Stomach (tissue), 4 donors: ENCODE data around the gene KLHDC1.

ENCODE experiments used
- EP300 ChIP-seq: sonication (generic); formaldehyde crosslinking; IDR thresholded peaks from one replicate; pipeline ENCODE4 v1.6.1; 2017; ENCODE audit warnings: antibody characterized with exemption
- POLR2A ChIP-seq, 4 donors: fragments of 450-650 bp; IDR thresholded peaks; one replicate each; pipeline ENCODE4 v1.6.1; 2016; ENCODE audit warnings: antibody characterized with exemption in 4 of 4, control low read depth in 2 of 4, mild to moderate bottlenecking in 1 of 4, moderate library complexity in 1 of 4
- TF ChIP-seq, protein P1 (sequence below), 7 experiments: fragments of 450-650 bp in 4 of 7; fragments of 200-600 bp in 3 of 7; sonication (generic) in 3 of 7; IDR thresholded peaks; one replicate each; pipeline ENCODE4 v1.5.1; 2016 to 2019; ENCODE audit warnings: antibody characterized with exemption in 7 of 7, control low read depth in 2 of 7, mild to moderate bottlenecking in 1 of 7

- TF ChIP-seq, protein P1, sequence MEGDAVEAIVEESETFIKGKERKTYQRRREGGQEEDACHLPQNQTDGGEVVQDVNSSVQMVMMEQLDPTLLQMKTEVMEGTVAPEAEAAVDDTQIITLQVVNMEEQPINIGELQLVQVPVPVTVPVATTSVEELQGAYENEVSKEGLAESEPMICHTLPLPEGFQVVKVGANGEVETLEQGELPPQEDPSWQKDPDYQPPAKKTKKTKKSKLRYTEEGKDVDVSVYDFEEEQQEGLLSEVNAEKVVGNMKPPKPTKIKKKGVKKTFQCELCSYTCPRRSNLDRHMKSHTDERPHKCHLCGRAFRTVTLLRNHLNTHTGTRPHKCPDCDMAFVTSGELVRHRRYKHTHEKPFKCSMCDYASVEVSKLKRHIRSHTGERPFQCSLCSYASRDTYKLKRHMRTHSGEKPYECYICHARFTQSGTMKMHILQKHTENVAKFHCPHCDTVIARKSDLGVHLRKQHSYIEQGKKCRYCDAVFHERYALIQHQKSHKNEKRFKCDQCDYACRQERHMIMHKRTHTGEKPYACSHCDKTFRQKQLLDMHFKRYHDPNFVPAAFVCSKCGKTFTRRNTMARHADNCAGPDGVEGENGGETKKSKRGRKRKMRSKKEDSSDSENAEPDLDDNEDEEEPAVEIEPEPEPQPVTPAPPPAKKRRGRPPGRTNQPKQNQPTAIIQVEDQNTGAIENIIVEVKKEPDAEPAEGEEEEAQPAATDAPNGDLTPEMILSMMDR (IDR thresholded peaks at IDR 0.05) = no peak
- TF ChIP-seq POLR2A (IDR thresholded peaks at IDR 0.05) = no peak
- no peak for TF ChIP-seq EP300
These were observed 40.9 kb downstream of the KLHDC1 start for GRCh38 chr14:49733836-49734235.
